IMR-90 (cell line): Measurements from ENCODE around the gene PHACTR3. TPM values are rescaled to one million over a fixed set of nuclear protein-coding genes. Genes with fewer than 3 reads are reported as not detected.

Source experiments
- ATAC-seq: fragments of 200-7000 bp; cut with Tn5 transposase; 2 replicates; pipeline ENCODE4 v1.9.1; 2020; ENCODE audit warnings: low read depth, mild to moderate bottlenecking, moderate library complexity
- BruUV-seq: library from RNA; stranded (reverse); fragments of 400-500 nt; replicated peaks from 2 replicates; lab custom pipeline; 2021; lab: Mats Ljungman, UMichigan
- CTCF ChIA-PET: fragments of 300-600 bp; formaldehyde crosslinking; extraction: SDS; loops from one replicate; lab custom pipeline; 2021; ENCODE audit warnings: antibody characterized with exemption; lab: Yijun Ruan, JAX
- POLR2A ChIA-PET: fragments of 300-600 bp; sonication (Branson Sonifier 250); formaldehyde crosslinking; loops from one replicate; lab custom pipeline; 2022; ENCODE audit warnings: antibody characterized with exemption; ENCODE audit not compliant: unreplicated experiment; lab: Charles Lee
- DNase-seq: peaks from one replicate; pipeline ENCODE4 v3.0.0; 2013
- H2AFZ ChIP-seq: replicated peaks from 2 replicates; pipeline ENCODE3; 2013; ENCODE audit warnings: low read length, mild to moderate bottlenecking; ENCODE audit not compliant: poor library complexity
- H2AK5ac ChIP-seq: 2 replicates; pipeline ENCODE4 v1.6.1; 2013; ENCODE audit warnings: low read depth, low read length, inconsistent platforms
- H2AK9ac ChIP-seq: replicated peaks from 2 replicates; pipeline ENCODE3; 2013; ENCODE audit warnings: mild to moderate bottlenecking, low read depth, low read length, moderate library complexity; ENCODE audit not compliant: poor library complexity
- H2BK120ac ChIP-seq: 2 replicates; pipeline ENCODE4 v1.6.1; 2013; ENCODE audit warnings: low read depth, low read length, inconsistent platforms
- H2BK15ac ChIP-seq: 3 replicates; pipeline ENCODE4 v1.6.1; 2013; ENCODE audit warnings: low read depth, low read length, inconsistent platforms
- H2BK20ac ChIP-seq: 2 replicates; pipeline ENCODE4 v1.6.1; 2013; ENCODE audit warnings: low read depth, mild to moderate bottlenecking, inconsistent platforms, low read length, moderate library complexity
- H2BK5ac ChIP-seq: 2 replicates; pipeline ENCODE4 v1.6.1; 2013; ENCODE audit warnings: mild to moderate bottlenecking, low read depth, low read length, inconsistent platforms; ENCODE audit not compliant: poor library complexity, severe bottlenecking
- H3K14ac ChIP-seq: replicated peaks from 2 replicates; pipeline ENCODE4 v1.6.1; 2013; ENCODE audit warnings: low read depth, low read length, inconsistent platforms
- H3K18ac ChIP-seq: 2 replicates; pipeline ENCODE4 v1.6.1; 2013; ENCODE audit warnings: low read depth, low read length, control low read depth
- H3K23ac ChIP-seq: 2 replicates; pipeline ENCODE4 v1.6.1; 2013; ENCODE audit warnings: low read depth, low read length, inconsistent platforms
- H3K27ac ChIP-seq: 2 replicates; pipeline ENCODE4 v1.5.1; 2013; ENCODE audit warnings: mild to moderate bottlenecking, control low read depth, low read length; ENCODE audit not compliant: insufficient read depth
- H3K27me3 ChIP-seq: 2 replicates; pipeline ENCODE4 v1.6.1; 2013; ENCODE audit warnings: low read length; ENCODE audit not compliant: control insufficient read depth, insufficient read depth
- H3K36me3 ChIP-seq: 2 replicates; pipeline ENCODE4 v1.6.1; 2013; ENCODE audit warnings: low read length, mixed read lengths; ENCODE audit not compliant: control insufficient read depth, insufficient read depth
- H3K4ac ChIP-seq: 2 replicates; pipeline ENCODE4 v1.6.1; 2013; ENCODE audit warnings: low read depth, low read length, inconsistent platforms
- H3K4me1 ChIP-seq: 2 replicates; pipeline ENCODE4 v1.6.1; 2013; ENCODE audit warnings: low read length, mixed read lengths; ENCODE audit not compliant: control insufficient read depth, insufficient read depth
- H3K4me2 ChIP-seq: 2 replicates; pipeline ENCODE4 v1.6.1; 2013; ENCODE audit warnings: low read depth, mild to moderate bottlenecking, control low read depth, low read length, moderate library complexity
- H3K4me3 ChIP-seq: 2 replicates; pipeline ENCODE4 v1.5.1; 2013; ENCODE audit warnings: low read depth, mild to moderate bottlenecking, control low read depth, low read length, moderate library complexity; ENCODE audit not compliant: insufficient read depth
- H3K56ac ChIP-seq: 2 replicates; pipeline ENCODE4 v1.6.1; 2013; ENCODE audit warnings: low read length, inconsistent platforms; ENCODE audit not compliant: insufficient read depth; ENCODE audit errors: extremely low read depth
- H3K79me1 ChIP-seq, 2 experiments: 2 replicates each; pipeline ENCODE4 v1.6.1; 2013; ENCODE audit warnings: low read length in 2 of 2, inconsistent platforms in 1 of 2, low read depth in 1 of 2
- H3K9ac ChIP-seq: 2 replicates; pipeline ENCODE4 v1.6.1; 2013; ENCODE audit warnings: low read depth, low read length, control low read depth
- H3K9me1 ChIP-seq: 2 replicates; pipeline ENCODE4 v1.6.1; 2013; ENCODE audit warnings: low read length, inconsistent platforms; ENCODE audit not compliant: insufficient read depth
- H3K9me3 ChIP-seq: 2 replicates; pipeline ENCODE4 v1.6.1; 2013; ENCODE audit warnings: low read length; ENCODE audit not compliant: control insufficient read depth, insufficient read depth
- H4K20me1 ChIP-seq: 2 replicates; pipeline ENCODE4 v1.6.1; 2013; ENCODE audit warnings: low read length, inconsistent platforms; ENCODE audit not compliant: insufficient read depth
- H4K5ac ChIP-seq: 2 replicates; pipeline ENCODE4 v1.6.1; 2013; ENCODE audit warnings: mild to moderate bottlenecking, low read depth, low read length, control low read depth
- H4K8ac ChIP-seq, 2 experiments: 2 replicates each; pipeline ENCODE4 v1.6.1; 2013; ENCODE audit warnings: low read depth in 2 of 2, low read length in 2 of 2, control low read depth in 1 of 2, inconsistent platforms in 1 of 2
- H4K91ac ChIP-seq: 2 replicates; pipeline ENCODE4 v1.6.1; 2013; ENCODE audit warnings: low read depth, low read length, inconsistent platforms; ENCODE audit not compliant: insufficient read depth
- BHLHE40 ChIP-seq: fragments of 150-350 bp; IDR thresholded peaks from 2 replicates; pipeline ENCODE4 v1.6.1; 2016; ENCODE audit warnings: mild to moderate bottlenecking, low read depth, low read length
- CEBPB ChIP-seq: IDR thresholded peaks from 2 replicates; pipeline ENCODE4 v1.6.1; 2012; ENCODE audit warnings: low read depth, low read length, improper control_type of control experiment
- CHD1 ChIP-seq: IDR thresholded peaks from 2 replicates; pipeline ENCODE4 v1.6.1; 2012; ENCODE audit warnings: low read depth, low read length, improper control_type of control experiment
- CTCF ChIP-seq: conservative IDR thresholded peaks from 2 replicates; pipeline ENCODE4 v1.5.1; 2012; ENCODE audit warnings: mild to moderate bottlenecking, low read depth, low read length, improper control_type of control experiment
- FOS ChIP-seq: fragments of 150-350 bp; IDR thresholded peaks from 2 replicates; pipeline ENCODE4 v1.6.1; 2016; ENCODE audit warnings: low read depth, low read length
- MAFK ChIP-seq: IDR thresholded peaks from 2 replicates; pipeline ENCODE4 v1.6.1; 2012; ENCODE audit warnings: low read depth, low read length, improper control_type of control experiment
- MAZ ChIP-seq: IDR thresholded peaks from 2 replicates; pipeline ENCODE4 v1.6.1; 2012; ENCODE audit warnings: low read depth, mild to moderate bottlenecking, low read length, improper control_type of control experiment, moderate library complexity, borderline replicate concordance
- MXI1 ChIP-seq: IDR thresholded peaks from 2 replicates; pipeline ENCODE4 v1.6.1; 2012; ENCODE audit warnings: low read depth, mild to moderate bottlenecking, low read length, moderate library complexity, borderline replicate concordance
- NFE2L2 ChIP-seq: fragments of 150-350 bp; IDR thresholded peaks from 2 replicates; pipeline ENCODE4 v1.6.1; 2016; ENCODE audit warnings: low read depth, mild to moderate bottlenecking, low read length
- RAD21 ChIP-seq: IDR thresholded peaks from 2 replicates; pipeline ENCODE4 v1.6.1; 2012; ENCODE audit warnings: low read length, improper control_type of control experiment
- RFX5 ChIP-seq: IDR thresholded peaks from 2 replicates; pipeline ENCODE4 v1.8.0; 2012; ENCODE audit warnings: low read depth, mild to moderate bottlenecking, low read length, moderate library complexity
- SMC3 ChIP-seq: fragments of 150-350 bp; IDR thresholded peaks from 2 replicates; pipeline ENCODE4 v1.6.1; 2016; ENCODE audit warnings: low read depth, mild to moderate bottlenecking, antibody characterized with exemption, low read length, moderate library complexity
- USF2 ChIP-seq: fragments of 150-350 bp; IDR thresholded peaks from 2 replicates; pipeline ENCODE4 v1.6.1; 2017; ENCODE audit warnings: mild to moderate bottlenecking, antibody characterized with exemption, low read length, low read depth
- WGBS, 2 experiments: methylation state at CpG; one replicate each; pipeline versions ENCODE4 v1.1.5 to v1.1.7; 2013; ENCODE audit warnings: missing lambda C conversion rate in 2 of 2; ENCODE audit not compliant: insufficient read length in 1 of 2; ENCODE audit errors: extremely low coverage in 2 of 2; 5-methylcytosine and 5-hydroxymethylcytosine counted together
- dilution Hi-C: fragments of 300-500 bp; cut with HindIII; formaldehyde crosslinking; loops from one replicate; pipeline ENCODE4 v1.14.3; 2018; ENCODE audit warnings: low sequenced_read_pairs; ENCODE audit not compliant: unreplicated experiment
- in situ Hi-C: fragments of 300-500 bp; cut with MboI; formaldehyde crosslinking; loops from 3 replicates; pipeline ENCODE4 v1.14.3; 2019; ENCODE audit warnings: low sequenced_read_pairs, inconsistent platforms, mixed read lengths
- intact Hi-C: fragments of 100-400 bp; cut with micrococcal nuclease; formaldehyde crosslinking; loops from 2 replicates; pipeline ENCODE4 v1.10.0; 2022
- polyA plus RNA-seq, 3 experiments: library from polyadenylated mRNA; depleted of rRNA; stranded (reverse); fragments of >200 nt; gene quantifications; 2 replicates each; pipeline ENCODE4 v1.2.3, GENCODE V29; 2012; ENCODE audit warnings: low replicate concordance in 1 of 3
- total RNA-seq: library from RNA; depleted of rRNA; stranded (reverse); fragments of >200 nt; gene quantifications from 2 replicates; pipeline ENCODE4 v1.2.3, GENCODE V29; 2012

The PHACTR3 gene
- total and polyA plus RNA-seq, 2 of the 4 experiments (the other 2 are of a cell fraction): not detected

- no CpG with 5 or more reads among the region's 12 CpGs for WGBS, 2 experiments
- no peak overlapping the region for H4K8ac ChIP-seq
- peaks cover 29% of the 10 kb centered on the region for H3K9me3 ChIP-seq
- H3K4me3 ChIP-seq: no peak overlapping the region
- H2BK120ac ChIP-seq: no peak overlapping the region
- H3K36me3 ChIP-seq: no peaks in the 10 kb centered on the region
- no peak overlapping the region for H2BK5ac ChIP-seq
- CTCF ChIA-PET: no interaction called here
- H2AK5ac ChIP-seq: no peak overlapping the region
- TF ChIP-seq MAZ: no peak
- TF ChIP-seq USF2: no peak
- no peak for TF ChIP-seq CHD1
- TF ChIP-seq BHLHE40: no peak
- no peak for TF ChIP-seq RAD21
- TF ChIP-seq CTCF: no peak
- no peak for TF ChIP-seq NFE2L2
- no peak for TF ChIP-seq RFX5
- TF ChIP-seq FOS: no peak
- TF ChIP-seq CEBPB: no peak
- no peak for TF ChIP-seq MAFK
- no peak for TF ChIP-seq MXI1
- no peak for TF ChIP-seq SMC3
- H2BK20ac ChIP-seq: no peak overlapping the region
- no peak for DNase-seq
- no peaks in the 10 kb centered on the region for H3K9me1 ChIP-seq
- H4K5ac ChIP-seq: no peak overlapping the region
- no peak for ATAC-seq
- H3K56ac ChIP-seq: no peak overlapping the region
- BruUV-seq: no TSS peak
- no peak overlapping the region for H3K4me2 ChIP-seq
- H3K23ac ChIP-seq: no peak overlapping the region
- no peaks in the 10 kb centered on the region for H3K4me1 ChIP-seq
- no peaks in the 10 kb centered on the region for H3K79me1 ChIP-seq
- no peak overlapping the region for H2AK9ac ChIP-seq
- H3K4ac ChIP-seq: no peak overlapping the region
- no peaks in the 10 kb centered on the region for H3K27me3 ChIP-seq
- H4K20me1 ChIP-seq: no peaks in the 10 kb centered on the region
- in situ Hi-C loops (no loop called here), intact Hi-C loops (no loop called here), dilution Hi-C loops (no loop called here)
- H3K14ac ChIP-seq: no peak overlapping the region
- H3K9ac ChIP-seq: no peak overlapping the region
- no peak overlapping the region for H4K91ac ChIP-seq
- H3K18ac ChIP-seq: no peak overlapping the region
- H2BK15ac ChIP-seq: no peak overlapping the region
- no peak overlapping the region for H3K27ac ChIP-seq
- H2AFZ ChIP-seq: no peak overlapping the region
- POLR2A ChIA-PET: no interaction called here
Measured at GRCh38 chr20:59643615-59644061, 39.3 kb downstream of the PHACTR3 start.
